Measurements from ENCODE around the gene PCA3. TPM values are rescaled to one million over a fixed set of nuclear protein-coding genes. Genes with fewer than 3 reads are reported as not detected.

PCA3 gene
- polyA plus RNA-seq, 1 donor from 2014 or later = 0.16 TPM

DNA sequence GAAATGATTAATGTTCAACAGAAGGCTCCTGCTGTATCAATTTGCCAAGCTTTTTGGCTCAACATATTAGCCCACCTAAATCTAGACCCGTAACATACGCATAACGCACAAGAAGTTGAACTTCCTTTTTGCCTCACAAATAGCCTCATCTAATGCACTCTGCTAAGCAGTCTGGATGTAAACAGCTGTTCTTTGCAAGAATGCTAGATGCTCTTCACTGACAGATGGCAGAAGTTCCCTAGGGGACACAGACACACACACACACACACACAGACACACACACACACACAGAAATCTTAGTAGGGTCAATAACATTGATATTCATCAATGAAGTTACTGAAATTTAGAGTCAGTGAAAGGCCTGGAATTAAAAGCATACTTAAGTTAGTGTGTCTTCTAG lies 13.2 kb upstream of the PCA3 start:
- H3K4me3 ChIP-seq (ENCODE audit: low read length) = no peak overlapping the region
- H3K36me3 ChIP-seq (ENCODE audit: insufficient read depth, low read length) = no peaks in the 10 kb centered on the region
- no peak overlapping the region for H2AFZ ChIP-seq (ENCODE audit: low read depth, low read length)
- no peaks in the 10 kb centered on the region for H3K79me2 ChIP-seq (replicated peaks; ENCODE audit: insufficient read depth, low read length)
- no peaks in the 10 kb centered on the region for H3K9me3 ChIP-seq (ENCODE audit: low read length)
- no peak overlapping the region for H3K9ac ChIP-seq (ENCODE audit: low read length)
- H3K9me2 ChIP-seq (ENCODE audit: insufficient read depth, low read length) = no peaks in the 10 kb centered on the region
- no peak for TF ChIP-seq POLR2AphosphoS5 (IDR thresholded peaks at IDR 0.05)
- TF ChIP-seq TAF1 (IDR thresholded peaks at IDR 0.05; ENCODE audit: low read depth) = no peak
- TF ChIP-seq, protein P1, sequence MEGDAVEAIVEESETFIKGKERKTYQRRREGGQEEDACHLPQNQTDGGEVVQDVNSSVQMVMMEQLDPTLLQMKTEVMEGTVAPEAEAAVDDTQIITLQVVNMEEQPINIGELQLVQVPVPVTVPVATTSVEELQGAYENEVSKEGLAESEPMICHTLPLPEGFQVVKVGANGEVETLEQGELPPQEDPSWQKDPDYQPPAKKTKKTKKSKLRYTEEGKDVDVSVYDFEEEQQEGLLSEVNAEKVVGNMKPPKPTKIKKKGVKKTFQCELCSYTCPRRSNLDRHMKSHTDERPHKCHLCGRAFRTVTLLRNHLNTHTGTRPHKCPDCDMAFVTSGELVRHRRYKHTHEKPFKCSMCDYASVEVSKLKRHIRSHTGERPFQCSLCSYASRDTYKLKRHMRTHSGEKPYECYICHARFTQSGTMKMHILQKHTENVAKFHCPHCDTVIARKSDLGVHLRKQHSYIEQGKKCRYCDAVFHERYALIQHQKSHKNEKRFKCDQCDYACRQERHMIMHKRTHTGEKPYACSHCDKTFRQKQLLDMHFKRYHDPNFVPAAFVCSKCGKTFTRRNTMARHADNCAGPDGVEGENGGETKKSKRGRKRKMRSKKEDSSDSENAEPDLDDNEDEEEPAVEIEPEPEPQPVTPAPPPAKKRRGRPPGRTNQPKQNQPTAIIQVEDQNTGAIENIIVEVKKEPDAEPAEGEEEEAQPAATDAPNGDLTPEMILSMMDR (IDR thresholded peaks at IDR 0.05; ENCODE audit: poor library complexity, severe bottlenecking) = no peak
- no peak for TF ChIP-seq EP300 (conservative IDR thresholded peaks at IDR 0.05; ENCODE audit: poor library complexity, severe bottlenecking)
- TF ChIP-seq RAD21 (conservative IDR thresholded peaks at IDR 0.05) = no peak
- no peak for TF ChIP-seq EZH2 (IDR thresholded peaks at IDR 0.05; ENCODE audit: borderline replicate concordance, insufficient read depth, low read length, poor library complexity, severe bottlenecking)
- TF ChIP-seq, protein P2, sequence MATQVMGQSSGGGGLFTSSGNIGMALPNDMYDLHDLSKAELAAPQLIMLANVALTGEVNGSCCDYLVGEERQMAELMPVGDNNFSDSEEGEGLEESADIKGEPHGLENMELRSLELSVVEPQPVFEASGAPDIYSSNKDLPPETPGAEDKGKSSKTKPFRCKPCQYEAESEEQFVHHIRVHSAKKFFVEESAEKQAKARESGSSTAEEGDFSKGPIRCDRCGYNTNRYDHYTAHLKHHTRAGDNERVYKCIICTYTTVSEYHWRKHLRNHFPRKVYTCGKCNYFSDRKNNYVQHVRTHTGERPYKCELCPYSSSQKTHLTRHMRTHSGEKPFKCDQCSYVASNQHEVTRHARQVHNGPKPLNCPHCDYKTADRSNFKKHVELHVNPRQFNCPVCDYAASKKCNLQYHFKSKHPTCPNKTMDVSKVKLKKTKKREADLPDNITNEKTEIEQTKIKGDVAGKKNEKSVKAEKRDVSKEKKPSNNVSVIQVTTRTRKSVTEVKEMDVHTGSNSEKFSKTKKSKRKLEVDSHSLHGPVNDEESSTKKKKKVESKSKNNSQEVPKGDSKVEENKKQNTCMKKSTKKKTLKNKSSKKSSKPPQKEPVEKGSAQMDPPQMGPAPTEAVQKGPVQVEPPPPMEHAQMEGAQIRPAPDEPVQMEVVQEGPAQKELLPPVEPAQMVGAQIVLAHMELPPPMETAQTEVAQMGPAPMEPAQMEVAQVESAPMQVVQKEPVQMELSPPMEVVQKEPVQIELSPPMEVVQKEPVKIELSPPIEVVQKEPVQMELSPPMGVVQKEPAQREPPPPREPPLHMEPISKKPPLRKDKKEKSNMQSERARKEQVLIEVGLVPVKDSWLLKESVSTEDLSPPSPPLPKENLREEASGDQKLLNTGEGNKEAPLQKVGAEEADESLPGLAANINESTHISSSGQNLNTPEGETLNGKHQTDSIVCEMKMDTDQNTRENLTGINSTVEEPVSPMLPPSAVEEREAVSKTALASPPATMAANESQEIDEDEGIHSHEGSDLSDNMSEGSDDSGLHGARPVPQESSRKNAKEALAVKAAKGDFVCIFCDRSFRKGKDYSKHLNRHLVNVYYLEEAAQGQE (IDR thresholded peaks at IDR 0.05; ENCODE audit: borderline replicate concordance) = no peak
- no peak for TF ChIP-seq MXI1 (conservative IDR thresholded peaks at IDR 0.05; ENCODE audit: poor library complexity, severe bottlenecking)
- TF ChIP-seq SMC3 (conservative IDR thresholded peaks at IDR 0.05; ENCODE audit: poor library complexity) = no peak
- H3K27ac ChIP-seq (ENCODE audit: low read length) = no peak overlapping the region
- H3F3A ChIP-seq (ENCODE audit: insufficient read depth, low read length, poor library complexity, severe bottlenecking) = no peaks in the 10 kb centered on the region
- no peaks in the 10 kb centered on the region for H4K20me1 ChIP-seq (ENCODE audit: insufficient read depth)
- no peak overlapping the region for H3K4me2 ChIP-seq (ENCODE audit: low read length)
- no peaks in the 10 kb centered on the region for H3K27me3 ChIP-seq (ENCODE audit: insufficient read depth, low read depth, low read length)

DNA sequence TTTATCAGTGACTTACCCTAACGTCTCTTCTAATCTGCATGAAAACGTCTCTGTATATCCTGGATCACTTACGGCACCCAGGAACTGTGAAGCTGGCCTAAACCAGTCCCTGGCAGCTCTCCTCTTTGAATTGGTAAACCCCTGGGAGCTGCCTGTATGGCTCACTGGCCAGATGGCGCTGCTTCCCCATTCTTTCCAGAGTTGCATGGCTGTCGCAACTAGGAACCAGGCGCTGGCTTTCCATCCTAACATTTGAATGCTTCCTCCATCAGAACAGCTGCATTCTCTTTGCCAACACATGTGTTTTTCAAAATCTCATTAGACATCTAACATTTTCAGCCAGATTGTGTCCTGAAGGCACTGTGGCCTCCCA lies 8.0 kb upstream of the PCA3 start:
- Histone ChIP-seq H3K9ac (ENCODE audit: low read length) (no peak overlapping the region), H3K36me3 (ENCODE audit: insufficient read depth, low read length) (no peaks in the 10 kb centered on the region), H3K27ac (ENCODE audit: low read length) (no peak overlapping the region), H3K27me3 (ENCODE audit: insufficient read depth, low read depth, low read length) (no peaks in the 10 kb centered on the region), H3K4me3 (ENCODE audit: low read length) (no peak overlapping the region), H3K9me2 (ENCODE audit: insufficient read depth, low read length) (no peaks in the 10 kb centered on the region), H2AFZ (ENCODE audit: low read depth, low read length) (no peak overlapping the region), H3K4me2 (ENCODE audit: low read length) (no peak overlapping the region), H4K20me1 (ENCODE audit: insufficient read depth) (no peaks in the 10 kb centered on the region), H3K79me2 (replicated peaks; ENCODE audit: insufficient read depth, low read length) (no peaks in the 10 kb centered on the region), H3F3A (ENCODE audit: insufficient read depth, low read length, poor library complexity, severe bottlenecking) (no peaks in the 10 kb centered on the region), H3K9me3 (ENCODE audit: low read length) (no peaks in the 10 kb centered on the region)
- TF ChIP-seq RAD21 (conservative IDR thresholded peaks at IDR 0.05) (no peak), POLR2AphosphoS5 (IDR thresholded peaks at IDR 0.05) (no peak), EZH2 (IDR thresholded peaks at IDR 0.05; ENCODE audit: borderline replicate concordance, insufficient read depth, low read length, poor library complexity, severe bottlenecking) (no peak), EP300 (conservative IDR thresholded peaks at IDR 0.05; ENCODE audit: poor library complexity, severe bottlenecking) (no peak), TAF1 (IDR thresholded peaks at IDR 0.05; ENCODE audit: low read depth) (no peak), MXI1 (conservative IDR thresholded peaks at IDR 0.05; ENCODE audit: poor library complexity, severe bottlenecking) (no peak), SMC3 (conservative IDR thresholded peaks at IDR 0.05; ENCODE audit: poor library complexity) (no peak)
- TF ChIP-seq, protein P1 (IDR thresholded peaks at IDR 0.05; ENCODE audit: poor library complexity, severe bottlenecking) = no peak
- TF ChIP-seq, protein P2 (IDR thresholded peaks at IDR 0.05; ENCODE audit: borderline replicate concordance) = no peak
